Measurements from ENCODE around the gene GALNTL6.

- no peak for TF ChIP-seq POLR2A (IDR thresholded peaks at IDR 0.05; ENCODE audit: low read depth, low read length)
- no peak for TF ChIP-seq TAF1 (IDR thresholded peaks at IDR 0.05; ENCODE audit: low read depth, low read length)
- TF ChIP-seq POLR2AphosphoS5 (IDR thresholded peaks at IDR 0.05; ENCODE audit: low read depth, low read length) = no peak
These were observed 227.6 kb downstream of the GALNTL6 start for GRCh38 chr4:172040766-172041165.
